Stimulated activated CD4-positive, alpha-beta T cell treated with anti-CD3 and anti-CD28 coated beads, Interleukin-12 subunit alpha, Interleukin-12 subunit beta, amount 100 ng/mL, for 4 hours (primary cell): ENCODE measurements around the gene TSC1.

Experiments used
- DNase-seq: peaks from one replicate; pipeline ENCODE4 v3.0.0-alpha.2; 2020

TSC1 gene

GRCh38 chr9:132886334-132886725, 58.1 kb downstream of the TSC1 start:
- no peak for DNase-seq

DNA sequence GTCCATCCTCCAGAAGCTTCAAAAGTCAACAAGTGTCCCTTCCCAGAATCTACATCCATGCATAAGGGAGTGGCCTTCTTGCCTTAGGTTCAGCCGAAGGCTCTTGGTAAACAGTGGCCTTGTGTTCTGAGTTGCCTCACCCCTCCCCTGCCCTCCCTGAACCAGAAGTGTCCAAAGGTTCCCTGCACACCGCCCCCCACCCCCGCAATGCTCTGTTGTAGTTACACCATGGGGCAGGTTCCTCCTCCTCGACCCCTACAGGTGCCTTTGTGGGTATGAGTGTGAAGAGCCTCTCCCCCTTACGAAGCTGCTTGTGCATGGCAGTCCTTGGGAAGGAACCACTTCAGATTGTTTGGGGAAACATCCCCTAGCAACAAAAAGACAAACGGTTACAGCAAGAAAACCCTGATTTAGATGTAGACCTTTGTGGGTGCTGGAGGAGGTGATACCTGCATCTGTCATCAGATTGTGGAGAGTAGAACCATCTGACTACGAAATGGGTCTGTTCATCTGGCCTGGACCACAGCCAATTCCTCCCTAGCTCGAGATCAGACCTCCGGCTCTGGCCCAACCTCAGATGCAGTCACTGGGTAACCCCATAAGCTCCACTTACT, 58.6 kb downstream of the TSC1 start:
- no peak for DNase-seq

DNA sequence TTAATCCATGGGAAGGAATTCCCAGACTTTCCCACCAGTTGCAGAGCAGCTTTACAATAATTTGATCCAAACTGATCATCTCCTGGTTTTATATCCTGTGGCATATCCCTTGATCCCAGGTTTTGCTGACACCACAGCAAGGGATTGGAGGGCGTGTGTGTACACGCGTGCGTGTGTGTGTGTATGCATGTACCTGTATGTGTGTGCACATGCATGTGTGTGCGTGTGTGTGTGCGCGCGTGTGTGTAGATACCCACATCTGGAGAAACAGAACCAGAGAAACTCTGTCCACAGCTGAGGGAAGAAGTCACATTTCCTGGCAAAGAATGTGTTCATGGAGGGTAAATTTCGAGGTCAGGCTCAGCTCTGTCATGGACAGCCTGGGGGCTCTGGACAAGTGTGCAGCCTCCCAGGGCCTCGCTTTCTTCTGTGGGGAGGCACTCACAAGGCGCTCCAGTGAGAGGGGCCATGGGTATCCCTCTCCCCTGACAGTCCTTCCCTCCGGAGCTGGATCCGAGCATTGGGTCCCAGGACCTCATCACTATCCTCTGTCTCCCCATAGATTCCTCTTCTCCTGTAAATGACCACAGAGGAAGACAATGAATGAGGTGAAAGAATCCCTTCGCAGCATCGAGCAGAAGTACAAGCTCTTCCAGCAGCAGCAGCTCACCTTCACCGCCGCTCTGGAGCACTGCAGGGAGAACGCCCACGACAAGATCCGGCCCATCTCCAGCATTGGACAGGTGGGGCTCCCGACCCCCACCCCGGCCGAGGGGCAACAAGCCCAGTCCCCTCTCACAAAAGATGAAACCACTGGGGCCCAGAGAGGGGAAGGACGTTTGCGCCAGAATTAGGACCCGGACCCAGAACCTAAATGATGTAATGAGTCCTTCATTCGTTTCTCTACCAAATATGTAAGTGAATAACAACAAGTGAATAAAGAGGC, 60.8 kb downstream of the TSC1 start:
- DNase-seq: no peak

DNA sequence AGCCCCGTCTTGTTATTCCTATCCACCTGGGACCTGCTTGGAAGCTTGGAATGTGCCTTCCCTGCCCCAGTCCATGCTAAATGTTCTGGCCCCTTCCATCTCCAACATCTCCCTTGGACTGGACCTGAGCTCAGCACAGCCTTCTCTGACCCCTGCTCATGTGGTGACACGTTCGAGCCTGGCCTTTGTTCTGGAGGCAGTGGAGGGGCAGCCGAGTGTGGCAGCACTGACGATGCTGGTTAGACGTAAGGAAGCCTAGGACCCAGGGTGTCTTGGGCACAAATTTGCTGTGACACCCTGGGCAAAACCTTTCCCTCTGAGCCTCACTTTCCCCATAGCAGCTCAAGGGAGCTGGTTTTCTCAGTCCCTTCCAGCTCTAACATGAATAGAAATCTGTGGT, 61.8 kb downstream of the TSC1 start:
- no peak for DNase-seq

DNA sequence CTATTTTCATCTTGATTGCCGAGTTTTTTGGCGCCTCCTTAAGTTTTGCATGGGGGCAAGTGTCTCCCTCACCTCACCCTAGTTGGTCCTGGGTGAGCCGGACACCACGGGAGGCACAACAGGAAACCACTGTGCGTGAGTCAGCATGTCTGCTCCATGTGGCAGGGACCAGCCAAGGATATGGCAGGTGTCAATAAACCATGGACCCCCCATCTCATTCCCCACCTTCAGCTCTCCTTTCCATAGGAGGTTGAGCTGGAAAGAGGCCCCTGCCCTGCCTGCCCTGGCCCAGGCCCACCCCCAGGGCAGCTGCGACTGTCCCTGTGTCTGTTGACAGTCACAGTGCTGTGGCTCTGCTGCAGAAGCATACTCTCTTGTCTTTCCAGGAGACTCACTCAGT, 62.6 kb downstream of the TSC1 start:
- no peak for DNase-seq

DNA sequence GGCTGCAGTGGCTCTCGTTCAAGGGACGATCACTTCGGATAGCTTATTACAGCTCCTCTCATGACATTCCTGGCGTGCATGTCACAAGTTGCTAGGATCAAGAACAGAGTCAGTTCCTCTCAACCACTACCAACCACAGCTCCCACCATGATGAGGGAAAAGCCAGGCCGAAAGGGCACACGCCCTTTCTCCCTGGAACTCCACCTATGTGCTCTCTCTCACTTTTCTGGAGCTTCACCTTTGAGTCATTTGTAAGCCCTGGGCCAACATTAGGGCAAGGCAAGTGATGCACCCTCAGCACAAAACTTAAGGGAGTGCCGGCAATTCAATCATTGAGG, 64.1 kb downstream of the TSC1 start:
- DNase-seq: no peak

- DNase-seq: no peak
Measured at GRCh38 chr9:132879457-132880323, 64.7 kb downstream of the TSC1 start.

GRCh38 chr9:132878695-132879456, 65.5 kb downstream of the TSC1 start, which contains the start of gene SPACA9:
SPACA9 (plus strand) TSS chr9:132878898; CDS start chr9:132883948, 5,050 bp downstream.
- peak; percentile 33 for DNase-seq

DNA sequence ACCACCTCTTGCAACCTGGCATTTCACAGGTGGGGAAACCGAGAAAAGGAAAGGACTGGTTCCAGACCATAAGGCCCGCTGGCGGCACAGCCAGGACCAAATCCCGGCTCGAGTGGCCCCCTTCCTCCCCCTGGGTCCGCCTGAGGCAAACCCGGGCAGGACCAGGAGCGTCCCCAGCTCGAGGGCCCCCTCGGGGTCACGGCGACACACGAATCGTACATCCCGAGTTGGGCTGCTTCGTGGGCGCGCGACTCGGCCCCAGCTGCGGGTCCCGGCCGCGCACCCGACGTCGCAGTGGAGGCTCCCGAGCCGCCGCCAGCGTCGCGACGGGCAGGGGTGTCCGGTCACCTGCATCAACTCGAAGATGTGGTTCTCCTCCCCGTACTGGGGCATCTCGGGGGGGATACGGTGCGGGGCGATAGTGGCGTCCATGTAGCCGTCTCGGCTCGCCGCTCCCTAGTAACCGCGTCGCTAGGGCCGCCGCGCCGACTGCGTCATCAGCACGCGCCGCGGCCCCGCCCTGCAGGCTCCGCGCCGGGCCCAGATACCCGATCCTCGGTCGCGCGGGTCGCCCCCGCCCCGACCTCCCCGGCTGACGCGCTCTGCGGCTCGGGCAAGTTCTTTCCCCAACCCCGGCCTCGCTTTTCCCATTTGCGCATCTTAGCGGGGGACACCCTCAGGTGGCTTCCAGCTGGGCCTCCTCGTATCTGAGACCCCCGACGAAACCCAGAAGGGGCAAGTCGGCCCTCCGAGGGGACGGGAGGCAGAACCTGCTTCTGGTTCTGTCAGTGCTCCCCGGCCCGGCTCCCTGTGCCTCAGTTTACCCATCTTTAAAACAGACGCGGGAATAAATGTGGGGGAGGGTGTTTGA, 66.4 kb downstream of the TSC1 start, which contains the start of gene AK8:
AK8 (minus strand) TSS at position 461 of the 871 bp plus-strand sequence; CDS start at position 432, 29 bp downstream.
- peak; percentile 75 for DNase-seq

DNA sequence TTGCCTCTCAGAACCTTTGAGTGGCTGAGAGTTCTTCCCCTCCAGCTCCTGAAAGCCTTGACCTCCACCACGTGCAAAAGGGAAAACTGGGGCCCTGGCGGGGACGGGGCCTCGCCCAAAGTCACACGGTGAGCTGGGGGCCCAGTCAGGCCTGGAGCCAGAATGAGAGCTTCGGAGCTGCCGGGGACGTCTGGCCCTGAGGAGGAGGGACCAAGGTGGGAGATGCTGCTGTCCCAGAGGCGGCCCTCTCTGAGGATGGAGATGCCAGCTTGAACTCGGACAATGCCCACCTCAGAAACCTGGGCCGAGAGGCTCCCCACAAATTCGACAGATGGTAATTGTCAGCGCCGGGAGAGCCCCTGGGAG, 67.0 kb downstream of the TSC1 start:
- no peak for DNase-seq

DNA sequence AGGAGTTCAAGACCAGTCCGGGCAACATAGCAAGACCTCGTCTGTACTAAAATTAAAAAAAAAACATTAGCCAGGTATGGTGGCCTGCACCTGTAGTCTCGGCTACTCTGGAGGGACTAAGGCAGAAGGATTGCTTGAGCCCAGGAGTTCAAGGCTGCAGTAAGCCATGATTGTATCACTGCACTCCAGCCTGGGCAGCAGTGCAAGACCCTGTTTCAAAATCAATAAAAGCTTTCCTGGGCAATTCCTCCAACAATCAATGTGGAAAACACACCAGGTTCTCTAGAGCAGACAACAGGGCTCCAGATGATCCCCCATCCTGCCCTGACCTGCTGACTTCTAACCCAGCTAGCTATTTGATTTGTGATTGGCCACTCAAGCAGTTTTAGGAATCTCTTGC, 67.6 kb downstream of the TSC1 start:
- DNase-seq: no peak

GRCh38 chr9:132875159-132875558, 69.3 kb downstream of the TSC1 start:
- no peak for DNase-seq

GRCh38 chr9:132873403-132873802, 71.0 kb downstream of the TSC1 start:
- no peak for DNase-seq

- no peak for DNase-seq
Measured at GRCh38 chr9:132869266-132869665, 75.2 kb downstream of the TSC1 start.

DNA sequence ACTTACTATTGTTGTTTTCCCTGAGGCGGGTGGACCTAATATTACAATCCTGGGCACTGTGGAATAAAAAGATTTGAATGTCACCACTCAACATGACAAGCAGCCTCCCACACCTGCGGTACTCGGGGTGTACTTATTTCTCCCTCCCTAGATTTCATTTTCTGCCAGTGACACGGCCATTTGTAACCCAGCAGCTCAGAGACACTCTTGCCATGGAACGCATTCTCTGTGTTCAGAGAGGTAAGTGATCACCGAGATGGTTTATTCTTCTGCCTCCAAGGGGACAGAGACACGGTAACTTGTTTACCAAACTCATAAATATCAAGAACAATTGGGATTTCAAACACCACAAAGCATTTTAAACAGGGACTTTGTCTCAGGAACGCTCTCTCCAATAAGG, 77.5 kb downstream of the TSC1 start:
- no peak for DNase-seq

DNA sequence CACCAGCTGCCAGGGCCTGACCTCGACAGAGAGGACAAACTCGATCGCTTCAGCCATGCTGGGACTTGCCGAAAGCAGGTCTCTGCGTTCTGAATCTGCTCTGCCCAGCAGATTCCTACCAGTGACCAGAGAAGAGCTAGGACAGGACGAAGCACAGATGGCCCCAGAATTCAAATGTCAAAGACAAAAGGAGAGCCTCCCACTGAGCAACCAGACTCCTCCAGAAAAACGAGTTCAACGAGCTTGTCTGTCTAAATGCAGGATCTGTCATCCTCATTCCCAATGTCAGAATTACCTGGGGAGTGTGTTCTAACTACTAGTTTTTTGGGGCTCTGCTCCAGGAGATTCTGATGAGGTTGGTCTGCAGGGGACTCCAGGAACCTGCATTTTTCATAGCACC, 79.7 kb downstream of the TSC1 start:
- no peak for DNase-seq

GRCh38 chr9:132864277-132864676, 80.1 kb downstream of the TSC1 start:
- DNase-seq: no peak

- no peak for DNase-seq
Measured at GRCh38 chr9:132863096-132863495, 81.3 kb downstream of the TSC1 start.

- DNase-seq: no peak
Measured at GRCh38 chr9:132862533-132862932, 81.9 kb downstream of the TSC1 start.

DNA sequence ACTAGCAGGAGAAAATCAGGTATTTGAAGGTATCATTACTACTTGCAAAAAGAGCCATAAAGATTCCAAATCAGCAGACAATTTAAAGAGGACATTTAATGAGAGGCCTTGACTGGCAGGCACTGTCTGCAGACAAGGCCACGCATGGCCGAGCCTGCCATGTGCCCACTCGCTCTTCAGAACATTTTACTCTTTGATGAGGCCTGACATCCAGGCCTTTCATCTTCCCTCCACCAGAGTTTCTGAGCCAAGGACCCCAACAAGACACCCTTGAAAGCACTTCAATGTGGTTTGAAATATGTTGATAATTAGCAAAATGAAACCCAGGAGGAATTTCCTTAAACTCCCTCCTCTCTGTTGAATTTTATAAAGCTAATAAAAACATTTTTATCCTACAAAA, 82.8 kb downstream of the TSC1 start:
- no peak for DNase-seq

- no peak for DNase-seq
Measured at GRCh38 chr9:132858751-132859150, 85.7 kb downstream of the TSC1 start.
